GM12865 (cell line): ENCODE results near the gene NR1I3.

Experiments
- DNase-seq: peaks from one replicate; pipeline ENCODE4 v3.0.0; 2010; ENCODE audit warnings: low read depth
- H3K4me3 ChIP-seq: 2 replicates; pipeline ENCODE4 v1.5.1; 2011; ENCODE audit warnings: mild to moderate bottlenecking, low read depth, low read length, control low read depth
- TF ChIP-seq, protein P1 (sequence below): IDR thresholded peaks from 2 replicates; pipeline ENCODE4 v1.5.1; 2011; ENCODE audit warnings: low read length, control low read depth, low read depth, inconsistent platforms; ENCODE audit not compliant: insufficient read depth; ENCODE audit errors: missing control alignments

The NR1I3 gene

DNA sequence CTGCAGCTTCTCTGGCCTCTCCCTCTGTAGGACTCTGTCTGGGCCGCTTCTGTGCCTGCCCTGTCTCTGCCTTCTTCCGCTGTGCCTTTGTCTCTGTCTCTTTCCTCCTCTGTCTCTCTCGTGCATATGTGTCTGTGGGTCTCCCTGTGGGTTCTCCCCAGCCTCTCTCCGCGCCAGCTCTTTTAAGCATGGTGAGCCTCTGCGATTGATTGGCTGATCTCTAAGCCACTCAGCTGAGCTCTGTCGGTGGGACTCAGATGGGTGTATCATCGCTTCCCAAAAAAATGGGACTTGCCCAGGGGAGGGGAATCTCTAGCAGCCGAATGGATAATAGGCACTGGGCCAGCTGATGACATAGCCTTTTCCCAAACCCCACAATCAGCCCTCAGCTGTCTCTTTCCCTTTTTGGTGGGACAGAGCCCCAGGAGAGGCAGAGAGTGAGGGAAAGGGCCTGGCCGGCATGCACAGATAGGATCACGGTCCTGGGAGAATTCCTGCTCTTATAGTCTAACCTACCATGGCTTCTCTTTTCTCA lies 39.0 kb downstream of the NR1I3 start, which contains the start of gene ADAMTS4:
TSS of gene ADAMTS4 (minus strand) at position 158 of the 535 bp plus-strand sequence. CDS start 427 bp downstream, outside the sequence.
- TF ChIP-seq, protein P1, sequence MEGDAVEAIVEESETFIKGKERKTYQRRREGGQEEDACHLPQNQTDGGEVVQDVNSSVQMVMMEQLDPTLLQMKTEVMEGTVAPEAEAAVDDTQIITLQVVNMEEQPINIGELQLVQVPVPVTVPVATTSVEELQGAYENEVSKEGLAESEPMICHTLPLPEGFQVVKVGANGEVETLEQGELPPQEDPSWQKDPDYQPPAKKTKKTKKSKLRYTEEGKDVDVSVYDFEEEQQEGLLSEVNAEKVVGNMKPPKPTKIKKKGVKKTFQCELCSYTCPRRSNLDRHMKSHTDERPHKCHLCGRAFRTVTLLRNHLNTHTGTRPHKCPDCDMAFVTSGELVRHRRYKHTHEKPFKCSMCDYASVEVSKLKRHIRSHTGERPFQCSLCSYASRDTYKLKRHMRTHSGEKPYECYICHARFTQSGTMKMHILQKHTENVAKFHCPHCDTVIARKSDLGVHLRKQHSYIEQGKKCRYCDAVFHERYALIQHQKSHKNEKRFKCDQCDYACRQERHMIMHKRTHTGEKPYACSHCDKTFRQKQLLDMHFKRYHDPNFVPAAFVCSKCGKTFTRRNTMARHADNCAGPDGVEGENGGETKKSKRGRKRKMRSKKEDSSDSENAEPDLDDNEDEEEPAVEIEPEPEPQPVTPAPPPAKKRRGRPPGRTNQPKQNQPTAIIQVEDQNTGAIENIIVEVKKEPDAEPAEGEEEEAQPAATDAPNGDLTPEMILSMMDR = no peak
- no peak for DNase-seq
- no peak within 1 kb of the TSS for H3K4me3 ChIP-seq

DNA sequence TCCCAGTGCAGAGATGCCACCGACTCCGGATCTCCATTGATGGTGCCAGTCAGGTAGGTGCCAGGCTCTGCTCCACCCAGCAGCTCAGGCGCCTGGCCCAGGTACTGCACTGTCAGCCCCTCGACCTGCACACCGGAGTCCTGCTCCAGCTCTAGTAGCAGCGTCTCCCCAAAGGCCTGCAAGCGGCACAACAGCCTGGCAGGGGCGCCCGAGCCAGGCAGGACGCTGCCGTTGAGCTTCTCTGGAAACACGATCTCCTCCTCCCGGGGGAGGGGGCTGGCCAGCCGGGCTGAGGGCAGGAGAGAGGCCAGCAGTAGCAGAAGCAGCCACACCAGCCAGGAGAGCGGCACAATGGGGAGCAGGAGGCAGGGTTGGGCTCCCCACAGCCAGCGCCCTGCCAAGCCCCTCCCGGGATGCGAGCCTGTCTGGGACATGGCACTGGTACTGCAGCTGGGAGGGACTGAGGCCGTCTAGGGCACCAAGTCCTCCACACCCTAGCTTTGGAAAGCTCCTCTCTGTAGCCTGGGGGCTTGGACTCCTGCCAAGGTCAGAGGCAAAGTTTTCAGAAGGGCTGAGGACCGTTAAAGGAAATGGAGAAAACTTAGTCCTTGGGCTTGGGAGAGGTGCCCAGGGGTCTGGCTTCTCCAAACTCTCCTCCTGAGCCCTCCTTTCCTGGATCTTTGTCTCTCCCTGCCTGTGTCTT lies 39.7 kb downstream of the NR1I3 start:
- TF ChIP-seq, protein P1 = no peak
- no peak for DNase-seq
- no peak overlapping the region for H3K4me3 ChIP-seq

DNA sequence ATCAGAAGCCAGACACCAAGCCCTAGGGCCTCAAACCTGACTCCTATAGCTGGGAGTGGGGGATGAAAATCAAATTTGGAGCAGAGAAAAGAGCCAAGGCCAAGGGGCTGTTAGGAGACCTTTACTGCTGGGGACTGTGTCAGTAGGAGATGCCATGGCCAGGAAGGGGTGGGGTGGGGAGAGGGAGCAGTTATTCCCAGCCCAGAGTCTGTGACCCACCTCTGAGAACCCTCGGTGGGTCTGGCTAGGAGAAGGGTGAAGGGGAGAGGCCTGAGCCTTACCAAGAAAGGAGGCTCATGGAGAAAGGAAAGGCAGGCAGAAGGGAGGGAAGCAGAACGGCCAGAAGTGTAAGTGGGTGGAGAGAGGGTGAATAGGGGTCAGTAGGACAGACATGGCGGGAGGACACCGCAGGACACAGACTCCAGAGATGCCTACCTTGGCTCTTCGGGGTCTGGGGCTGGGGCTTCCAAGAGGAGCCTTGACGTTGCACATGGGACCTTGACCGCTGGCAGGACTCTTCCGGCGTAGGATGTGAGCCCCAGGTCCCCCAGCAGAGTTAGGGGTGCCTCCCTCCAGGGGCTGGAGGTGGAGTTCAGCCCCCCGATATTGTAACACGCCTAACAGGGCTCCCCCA lies 40.3 kb downstream of the NR1I3 start:
- no peak overlapping the region for H3K4me3 ChIP-seq
- TF ChIP-seq, protein P1 = no peak
- no peak for DNase-seq

DNA sequence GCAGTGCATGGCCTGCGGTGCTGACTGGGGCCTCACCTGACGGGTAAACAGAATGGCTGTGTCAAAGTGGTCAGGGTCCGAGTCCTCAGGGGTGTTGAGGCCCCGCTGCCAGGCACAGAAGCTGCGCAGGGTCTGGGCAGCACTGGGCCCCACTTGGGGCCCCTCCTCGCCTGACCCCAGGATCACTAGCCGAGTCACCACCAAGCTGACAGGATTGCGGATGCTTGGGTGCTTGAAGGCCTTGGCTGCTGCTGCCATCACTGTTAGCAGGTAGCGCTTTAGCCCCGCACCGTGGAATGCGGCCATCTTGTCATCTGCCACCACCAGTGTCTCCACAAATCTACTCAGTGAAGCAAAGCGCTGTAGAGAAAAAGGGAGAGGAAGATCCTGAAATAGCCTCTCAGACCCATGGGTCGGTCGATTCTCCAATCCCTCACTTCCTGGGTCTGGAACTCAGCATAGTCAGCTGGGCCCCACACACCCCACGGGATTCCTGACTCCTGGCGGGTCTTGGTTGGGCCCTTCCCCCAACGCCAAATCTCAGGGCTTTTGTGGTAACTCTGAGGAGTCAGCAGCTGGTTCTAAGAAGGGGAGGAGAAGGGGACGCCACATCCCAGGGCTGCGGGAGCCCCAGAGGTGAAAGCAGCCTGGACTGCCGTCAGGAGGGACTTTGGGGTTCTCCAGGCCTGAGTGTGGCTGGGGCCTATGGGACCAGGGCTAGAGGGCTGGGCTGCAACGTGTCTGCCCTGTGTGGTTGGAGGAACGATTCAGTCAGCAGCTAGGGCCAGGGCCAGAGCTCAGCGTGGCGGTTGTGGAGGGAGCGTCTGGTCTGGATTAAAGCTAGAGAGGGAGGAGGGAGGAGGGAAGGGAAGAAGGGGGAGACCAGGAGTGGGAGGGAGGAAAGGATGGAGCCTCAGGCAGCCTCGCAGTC lies 41.2 kb downstream of the NR1I3 start:
- H3K4me3 ChIP-seq = no peak overlapping the region
- TF ChIP-seq, protein P1 = no peak
- DNase-seq = no peak

DNA sequence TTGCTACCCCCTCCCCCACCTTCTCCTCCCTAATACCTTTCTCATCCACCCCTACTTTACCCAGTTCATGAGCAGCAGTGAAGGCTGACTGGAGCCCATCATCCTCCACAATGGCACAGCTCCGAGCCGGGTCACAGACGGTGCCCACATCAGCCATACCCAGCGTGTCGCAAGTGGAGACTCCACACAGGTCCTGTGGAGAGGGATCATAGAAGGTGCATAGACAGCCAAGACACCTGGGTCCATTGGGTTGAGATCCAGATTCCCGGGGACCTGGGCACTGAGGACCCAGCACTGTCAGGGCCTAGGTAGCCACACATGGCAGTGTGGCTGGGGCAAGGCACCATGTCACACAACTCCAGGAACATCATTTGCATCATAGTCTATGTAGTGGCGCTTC lies 41.9 kb downstream of the NR1I3 start:
- TF ChIP-seq, protein P1 = no peak
- no peak overlapping the region for H3K4me3 ChIP-seq
- DNase-seq = no peak

DNA sequence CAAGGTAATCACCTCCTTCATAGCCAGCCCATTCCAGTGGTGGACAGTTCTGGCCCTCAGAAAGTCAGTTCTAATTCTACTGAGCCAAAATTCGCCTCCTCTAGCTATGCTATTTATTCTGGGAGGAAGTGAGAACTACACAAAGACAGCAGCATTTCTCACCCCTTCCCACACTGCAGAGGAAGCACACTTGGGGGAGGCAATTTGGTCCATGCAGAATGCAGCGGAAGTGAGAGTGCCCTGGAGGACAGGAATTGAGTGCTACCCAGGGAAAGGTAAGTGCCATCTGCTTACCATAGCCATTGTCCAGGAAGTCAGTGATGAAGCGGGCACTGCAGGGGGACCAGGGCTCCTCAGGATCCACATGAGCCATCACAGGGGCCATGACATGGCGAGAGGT lies 42.8 kb downstream of the NR1I3 start:
- TF ChIP-seq, protein P1 = no peak
- H3K4me3 ChIP-seq = no peak overlapping the region
- peak; percentile 68 for DNase-seq
